ENCODE results near the gene CD63. TPM values are rescaled to one million over a fixed set of nuclear protein-coding genes. Genes with fewer than 3 reads are reported as not detected.

The CD63 gene
- total and polyA plus RNA-seq, 9 of the 15 experiments (the other 6 are each of a cell fraction or from before 2014, with no cell fraction given) = 313 to 735 (median 433) TPM

GRCh38 chr12:55729819-55730818 is 1.3 kb upstream of the CD63 start (continued):
- TF ChIP-seq FOXO4 (CRISPR knock-in tag; IDR thresholded peaks at IDR 0.05) = no peak
- no peak for TF ChIP-seq PPARD (CRISPR knock-in tag; IDR thresholded peaks at IDR 0.05)
- TF ChIP-seq, protein P1, sequence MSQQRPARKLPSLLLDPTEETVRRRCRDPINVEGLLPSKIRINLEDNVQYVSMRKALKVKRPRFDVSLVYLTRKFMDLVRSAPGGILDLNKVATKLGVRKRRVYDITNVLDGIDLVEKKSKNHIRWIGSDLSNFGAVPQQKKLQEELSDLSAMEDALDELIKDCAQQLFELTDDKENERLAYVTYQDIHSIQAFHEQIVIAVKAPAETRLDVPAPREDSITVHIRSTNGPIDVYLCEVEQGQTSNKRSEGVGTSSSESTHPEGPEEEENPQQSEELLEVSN (IDR thresholded peaks at IDR 0.05; ENCODE audit: borderline replicate concordance in 1 of 2, extremely low read depth in 1 of 2, insufficient read depth in 1 of 2, insufficient read length in 1 of 2, low read depth in 1 of 2, low read length in 1 of 2, poor library complexity in 1 of 2, severe bottlenecking in 1 of 2) = peak in 1 of 2 experiments; percentile 60
- TF ChIP-seq ZNF280A (IDR thresholded peaks at IDR 0.05; ENCODE audit: low read depth, partially characterized antibody) = no peak
- no peak for TF ChIP-seq NR2C2 (CRISPR knock-in tag; IDR thresholded peaks at IDR 0.05)
- TF ChIP-seq NR2C2 (tag; IDR thresholded peaks at IDR 0.05) = no peak
- 0 out of 2 replicates have a peak, but pooled peaks have one; percentile 23 for TF ChIP-seq TEAD4 (IDR thresholded peaks at IDR 0.05; ENCODE audit: low read length)
- no peak for TF ChIP-seq TEAD4 (CRISPR knock-in tag; IDR thresholded peaks at IDR 0.05; ENCODE audit: borderline replicate concordance)
- no peak for TF ChIP-seq LARP7 (IDR thresholded peaks at IDR 0.05)
- TF ChIP-seq, protein P2, sequence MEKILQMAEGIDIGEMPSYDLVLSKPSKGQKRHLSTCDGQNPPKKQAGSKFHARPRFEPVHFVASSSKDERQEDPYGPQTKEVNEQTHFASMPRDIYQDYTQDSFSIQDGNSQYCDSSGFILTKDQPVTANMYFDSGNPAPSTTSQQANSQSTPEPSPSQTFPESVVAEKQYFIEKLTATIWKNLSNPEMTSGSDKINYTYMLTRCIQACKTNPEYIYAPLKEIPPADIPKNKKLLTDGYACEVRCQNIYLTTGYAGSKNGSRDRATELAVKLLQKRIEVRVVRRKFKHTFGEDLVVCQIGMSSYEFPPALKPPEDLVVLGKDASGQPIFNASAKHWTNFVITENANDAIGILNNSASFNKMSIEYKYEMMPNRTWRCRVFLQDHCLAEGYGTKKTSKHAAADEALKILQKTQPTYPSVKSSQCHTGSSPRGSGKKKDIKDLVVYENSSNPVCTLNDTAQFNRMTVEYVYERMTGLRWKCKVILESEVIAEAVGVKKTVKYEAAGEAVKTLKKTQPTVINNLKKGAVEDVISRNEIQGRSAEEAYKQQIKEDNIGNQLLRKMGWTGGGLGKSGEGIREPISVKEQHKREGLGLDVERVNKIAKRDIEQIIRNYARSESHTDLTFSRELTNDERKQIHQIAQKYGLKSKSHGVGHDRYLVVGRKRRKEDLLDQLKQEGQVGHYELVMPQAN (IDR thresholded peaks at IDR 0.05; ENCODE audit: borderline replicate concordance) = no peak
- no peak for TF ChIP-seq PRMT5 (CRISPR knock-in tag; IDR thresholded peaks at IDR 0.05)
- TF ChIP-seq L3MBTL2 (IDR thresholded peaks at IDR 0.05) = peak; percentile 60; the same call in 1 of the 2 replicates
- TF ChIP-seq ZNF766 (CRISPR knock-in tag; conservative IDR thresholded peaks at IDR 0.05) = no peak
- TF ChIP-seq ZNF785 (CRISPR knock-in tag; IDR thresholded peaks at IDR 0.05) = no peak
- TF ChIP-seq SREBF2 (CRISPR knock-in tag; IDR thresholded peaks at IDR 0.05) = no peak
- peak; percentile 83 for TF ChIP-seq ESRRA (IDR thresholded peaks at IDR 0.05; ENCODE audit: borderline replicate concordance, low read depth)
- TF ChIP-seq CEBPG (CRISPR knock-in tag; IDR thresholded peaks at IDR 0.05) = no peak
- no peak for TF ChIP-seq CEBPG (tag; conservative IDR thresholded peaks at IDR 0.05 in 1 of 2, IDR thresholded peaks at IDR 0.05 in 1 of 2)

Measured in K562 (cell line).